Hematopoietic multipotent progenitor cell treated with erythropoietin and hydrocortisone succinate and interleukin-3 and kit ligand, for 6 days (in vitro differentiated cells): ENCODE results near the gene KANK3.
"Not testable (repeated sequence)": the region's sequence is repeated elsewhere in the genome, so short reads cannot be mapped to it uniquely, and the experiment has no call there.

Experiments
- DNase-seq: peaks from one replicate; pipeline ENCODE4 v3.0.0-alpha.2; 2015

The KANK3 gene

DNA sequence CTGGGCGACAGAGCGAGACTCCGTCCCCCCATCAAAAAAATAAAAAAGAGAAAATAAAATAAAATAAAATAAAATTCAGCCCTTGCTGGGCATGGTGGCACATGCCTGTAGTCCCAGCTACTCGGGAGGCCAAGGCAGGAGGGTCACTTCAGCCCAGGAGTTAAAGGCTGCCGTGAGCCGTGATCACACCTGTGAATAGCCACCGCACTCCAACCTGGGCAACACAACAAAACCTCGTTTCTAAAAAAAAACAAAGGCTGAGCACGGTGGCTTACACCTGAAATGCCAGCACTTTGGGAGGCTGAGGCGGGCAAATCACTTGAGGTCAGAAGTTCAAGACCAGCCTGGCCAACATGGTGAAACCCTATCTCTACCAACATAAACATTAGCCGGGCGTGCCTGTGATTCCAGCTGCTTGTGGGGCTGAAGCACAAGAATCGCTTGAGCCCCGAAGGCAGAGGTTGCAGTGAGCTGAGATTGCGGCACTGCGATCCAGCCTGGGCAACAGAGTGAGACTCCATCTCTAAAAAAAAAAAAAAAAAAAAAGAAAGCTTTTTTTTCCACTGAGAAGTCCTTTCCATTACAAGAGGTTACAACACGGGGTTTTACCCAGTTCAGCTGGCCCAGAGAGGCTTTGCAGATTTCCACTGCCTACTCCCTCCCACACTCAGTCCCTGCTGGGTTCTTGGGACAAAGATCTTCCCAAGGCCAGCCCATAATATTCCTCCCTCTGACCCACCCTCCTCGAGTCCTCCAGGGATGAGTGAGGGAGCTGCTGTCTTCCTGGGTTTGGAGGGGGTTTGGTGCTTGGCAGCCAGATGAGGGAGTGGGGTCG is 27.3 kb upstream of the KANK3 start:
- peak; percentile 37 for DNase-seq

GRCh38 chr19:8367327-8368001 is 24.4 kb upstream of the KANK3 start:
- DNase-seq = no peak

- no peak for DNase-seq
Observed at GRCh38 chr19:8366961-8367326, 23.9 kb upstream of the KANK3 start.

DNA sequence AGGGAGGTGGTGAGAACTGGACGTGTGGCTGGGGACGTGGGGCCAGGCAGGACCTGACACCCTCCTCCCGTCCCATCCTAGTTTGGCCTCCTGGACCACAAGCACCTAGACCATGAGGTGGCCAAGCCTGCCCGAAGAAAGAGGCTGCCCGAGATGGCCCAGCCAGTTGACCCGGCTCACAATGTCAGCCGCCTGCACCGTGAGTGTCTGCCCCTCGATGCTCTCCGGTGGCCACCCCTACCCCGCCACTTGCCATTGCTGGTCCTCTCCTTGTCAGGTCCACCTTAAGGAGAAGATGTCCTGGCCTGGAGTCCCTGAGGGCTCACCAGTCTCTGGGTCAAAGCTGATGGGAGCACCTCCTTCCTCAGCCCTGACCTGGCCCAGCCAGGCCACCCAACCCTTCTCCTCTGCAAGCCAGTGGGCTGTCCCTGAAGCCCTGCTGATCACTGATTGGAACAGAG is 23.1 kb upstream of the KANK3 start:
- no peak for DNase-seq

GRCh38 chr19:8363803-8364771 is 21.0 kb upstream of the KANK3 start, which contains the start of gene ANGPTL4:
ANGPTL4 (plus strand) TSS chr19:8364155; CDS start chr19:8364322, 167 bp downstream.
- DNase-seq = peak; percentile 74

DNA sequence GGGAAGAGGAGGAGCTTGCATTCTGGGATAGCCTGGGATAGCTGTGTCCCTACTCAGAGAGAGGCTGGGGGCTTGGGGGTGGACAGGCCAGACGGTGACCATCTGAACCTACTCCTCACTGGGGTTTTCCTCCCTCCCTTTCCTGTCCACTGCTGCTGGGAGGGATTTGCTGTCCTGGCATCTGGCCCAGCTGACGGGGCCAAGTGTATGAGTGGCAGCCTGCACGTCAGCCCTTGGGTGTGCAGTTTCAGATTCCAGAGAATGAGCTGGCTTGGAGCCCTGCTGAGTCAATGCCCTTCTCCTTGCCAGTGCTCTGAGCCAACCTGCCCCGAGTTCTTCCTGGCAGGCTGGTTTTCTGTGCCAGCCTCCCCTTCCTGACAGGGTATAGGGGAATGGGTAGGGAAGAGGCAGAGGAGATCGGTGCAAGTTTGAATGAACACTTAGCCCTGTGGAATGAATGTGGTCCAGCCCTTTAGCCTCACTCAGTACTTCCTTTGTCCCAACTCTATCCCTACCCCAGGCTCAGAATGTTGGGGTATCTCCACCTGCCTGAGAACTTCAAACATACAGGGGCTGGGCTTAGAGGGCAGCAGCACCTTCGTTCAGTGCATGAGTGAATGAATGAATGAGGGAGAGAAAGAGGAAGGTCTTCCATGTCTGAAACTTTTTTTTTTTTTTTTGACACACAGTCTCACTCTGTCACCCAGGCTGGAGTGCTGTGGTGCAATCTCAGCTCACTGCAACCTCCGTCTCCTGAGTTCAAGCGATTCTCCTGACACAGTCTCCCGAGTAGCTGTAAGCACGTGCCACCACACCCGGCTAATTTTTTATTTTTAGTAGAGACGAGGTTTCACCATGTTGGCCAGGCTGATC is 19.1 kb upstream of the KANK3 start:
- peak; percentile 83 for DNase-seq

DNA sequence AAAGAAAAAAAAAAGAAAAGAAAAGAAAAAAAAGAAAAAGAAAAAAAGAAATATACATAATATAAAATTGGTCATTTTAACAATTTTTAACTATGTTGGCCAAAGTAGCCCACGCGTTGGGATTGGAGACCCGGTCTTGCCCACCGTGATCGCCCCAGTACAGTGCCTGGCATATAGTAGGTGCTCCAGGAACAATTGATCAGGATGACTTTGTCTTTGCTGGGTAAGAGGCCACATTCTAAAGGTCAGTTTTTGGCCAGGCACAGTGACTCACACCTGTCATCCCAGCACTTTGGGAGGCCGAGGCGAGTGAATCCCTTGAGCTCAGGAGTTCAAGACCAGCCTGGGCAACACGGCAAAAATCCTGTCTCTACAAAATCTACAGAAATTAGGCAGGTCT is 17.1 kb upstream of the KANK3 start:
- no peak for DNase-seq

DNA sequence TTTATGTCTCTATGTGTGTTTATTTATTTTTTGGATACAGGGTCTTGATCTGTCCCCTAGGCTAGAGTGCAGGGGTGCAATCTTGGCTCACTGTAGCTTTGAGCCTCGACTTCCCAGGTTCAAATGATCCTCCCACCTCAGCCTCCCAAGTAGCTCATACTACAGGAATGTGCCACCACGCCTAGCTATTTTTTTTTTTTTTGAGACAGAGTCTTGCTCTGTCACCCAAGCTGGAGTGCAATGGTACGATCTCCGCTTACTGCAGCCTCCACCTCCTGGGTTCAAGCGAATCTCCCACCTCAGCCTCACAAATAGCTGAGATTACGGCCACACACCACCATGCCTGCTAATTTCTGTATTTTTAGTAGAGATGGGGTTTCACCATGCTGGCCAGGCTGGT is 15.9 kb upstream of the KANK3 start:
- no peak for DNase-seq

- no peak for DNase-seq
Observed at GRCh38 chr19:8357007-8357521, 14.0 kb upstream of the KANK3 start.

- DNase-seq = no peak
Observed at GRCh38 chr19:8355631-8356402, 12.8 kb upstream of the KANK3 start.

DNA sequence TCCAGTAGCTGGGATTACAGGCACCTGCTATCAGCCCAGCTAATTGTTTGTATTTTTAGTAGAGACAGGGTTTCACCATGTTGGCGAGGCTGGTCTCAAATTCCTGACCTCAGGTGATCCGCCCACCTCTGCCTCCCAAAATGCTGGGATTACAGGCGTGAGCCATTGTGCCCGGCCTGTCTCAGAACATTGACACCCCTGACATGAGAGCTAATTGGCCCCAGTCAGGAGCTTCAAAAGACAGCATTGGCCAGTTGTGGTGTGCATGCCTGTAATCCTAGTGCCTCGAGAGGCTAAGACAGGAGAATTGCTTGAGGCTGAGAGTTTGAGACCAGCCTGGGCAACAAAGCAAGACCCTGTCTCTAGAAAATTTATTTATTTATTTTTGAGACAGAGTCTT is 9.8 kb upstream of the KANK3 start:
- not testable (repeated sequence) for DNase-seq

- no peak for DNase-seq
Observed at GRCh38 chr19:8352134-8352827, 9.2 kb upstream of the KANK3 start.

GRCh38 chr19:8349629-8350372 is 6.7 kb upstream of the KANK3 start:
- not testable (repeated sequence) for DNase-seq

DNA sequence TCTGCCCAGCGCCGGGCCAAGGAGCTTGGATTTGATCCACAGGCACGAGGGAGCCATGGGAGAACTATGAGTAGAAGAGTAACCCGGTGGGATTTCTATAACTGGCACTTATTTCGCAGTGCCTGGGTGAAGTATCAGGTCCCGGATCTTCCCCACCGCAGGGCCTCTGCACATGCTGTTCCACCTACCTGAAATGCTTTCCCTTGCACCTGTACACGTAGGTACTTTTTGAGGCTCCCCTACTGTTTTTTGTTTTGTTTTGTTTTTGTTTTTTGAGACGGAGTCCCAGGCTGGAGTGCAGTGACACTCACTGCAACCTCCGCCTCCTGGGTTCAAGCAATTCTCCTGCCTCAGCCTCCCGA is 402 bp upstream of the KANK3 start:
- no peak for DNase-seq

DNA sequence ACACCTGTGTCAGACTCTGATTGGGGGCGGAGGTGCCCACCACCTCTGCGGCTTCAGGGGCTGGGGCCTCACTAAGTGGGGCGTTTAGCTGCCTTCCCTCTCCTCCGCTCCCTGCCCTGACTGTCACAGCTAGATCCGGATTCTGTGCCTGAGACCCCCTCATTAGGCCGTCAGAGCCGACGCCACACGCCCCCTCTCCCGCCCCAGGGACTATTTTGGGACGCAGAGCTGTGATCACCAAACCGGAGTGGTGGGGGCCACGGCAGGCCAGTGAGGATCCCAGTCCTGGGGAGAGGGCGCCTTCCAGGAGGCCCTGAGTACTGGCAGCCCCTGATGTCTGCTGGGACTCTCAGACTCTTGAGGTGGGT is 762 bp downstream of the KANK3 start:
- DNase-seq = no peak

DNA sequence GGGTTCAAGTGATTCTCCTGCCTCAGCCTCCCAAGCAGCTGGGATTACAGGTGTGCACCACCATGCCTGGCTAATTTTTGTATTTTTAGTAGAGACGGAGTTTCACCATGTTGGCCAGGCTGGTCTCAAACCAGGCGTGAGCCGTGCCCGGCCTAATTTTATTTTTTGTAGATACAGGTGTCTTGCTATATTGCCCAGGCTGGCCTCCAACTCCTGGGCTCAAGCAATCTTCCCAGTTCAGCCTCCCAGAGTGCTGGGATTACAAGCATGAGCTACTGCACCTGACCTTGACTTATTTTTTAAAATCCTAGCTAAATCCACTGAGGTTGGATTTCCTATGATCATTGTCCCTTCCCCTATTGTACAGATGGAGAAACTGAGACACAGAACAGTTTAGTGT is 1.6 kb downstream of the KANK3 start:
- DNase-seq = not testable (repeated sequence)

DNA sequence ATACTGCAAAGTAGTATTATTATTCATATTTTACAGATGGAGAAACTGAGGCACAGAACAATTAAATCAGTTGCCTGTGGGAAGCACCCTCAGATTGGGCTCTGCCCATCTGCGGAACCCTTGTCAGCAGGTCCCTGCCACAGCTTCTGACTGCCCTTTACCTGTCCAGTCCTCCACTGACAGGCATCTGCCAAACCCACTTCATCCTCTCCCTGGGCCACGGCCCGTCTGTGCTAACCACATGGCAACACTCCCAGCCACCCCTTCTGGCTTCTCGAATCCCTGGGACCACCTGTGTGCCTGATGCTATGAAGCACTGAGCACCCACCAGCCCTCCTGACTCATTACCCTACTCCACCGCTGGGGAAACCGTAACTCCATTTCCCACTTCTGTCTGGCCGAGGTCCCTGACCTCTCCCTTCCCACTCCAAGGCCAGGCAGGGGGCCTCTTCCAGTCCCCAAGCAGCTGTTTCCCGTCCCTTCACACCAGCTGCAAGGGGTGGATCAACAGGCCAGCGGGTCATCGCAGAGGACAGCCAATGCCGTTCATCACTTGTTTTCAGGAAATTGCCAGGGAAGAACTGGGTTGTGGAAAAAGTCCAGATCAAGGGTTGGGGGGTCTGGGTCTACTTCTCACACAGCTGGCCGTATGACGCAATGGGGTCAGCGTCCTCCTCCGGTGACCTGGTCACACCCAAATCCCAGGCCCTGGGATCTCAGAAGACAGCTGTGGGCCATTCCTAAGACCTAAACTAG is 2.5 kb downstream of the KANK3 start:
- peak; percentile 25 for DNase-seq

GRCh38 chr19:8338835-8339234 is 4.2 kb downstream of the KANK3 start:
- no peak for DNase-seq

DNA sequence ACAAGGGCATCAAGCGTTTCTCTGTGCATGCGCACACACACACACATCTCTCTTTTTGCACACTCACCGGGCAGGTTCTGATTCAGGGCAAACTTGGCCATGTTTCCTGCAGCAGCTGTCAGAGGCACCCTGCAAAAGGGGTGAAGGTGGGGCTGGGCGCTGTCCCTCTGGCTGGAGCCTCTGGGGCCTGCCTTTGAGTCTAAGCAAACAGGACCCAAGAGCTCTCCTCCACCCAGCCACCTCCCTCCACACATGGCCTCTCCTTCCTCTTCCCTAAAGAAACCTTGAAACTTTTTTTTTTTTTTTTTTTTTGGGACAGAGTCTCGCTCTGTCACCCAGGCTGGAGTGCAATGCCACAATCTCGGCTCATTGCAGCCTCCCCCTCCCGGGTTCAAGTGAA is 5.3 kb downstream of the KANK3 start:
- no peak for DNase-seq
